Measurements from ENCODE around the gene TPD52L2.
A peak's percentile ranks its signal among the peaks of the same experiment; 100 is the strongest.

TPD52L2 gene

DNA sequence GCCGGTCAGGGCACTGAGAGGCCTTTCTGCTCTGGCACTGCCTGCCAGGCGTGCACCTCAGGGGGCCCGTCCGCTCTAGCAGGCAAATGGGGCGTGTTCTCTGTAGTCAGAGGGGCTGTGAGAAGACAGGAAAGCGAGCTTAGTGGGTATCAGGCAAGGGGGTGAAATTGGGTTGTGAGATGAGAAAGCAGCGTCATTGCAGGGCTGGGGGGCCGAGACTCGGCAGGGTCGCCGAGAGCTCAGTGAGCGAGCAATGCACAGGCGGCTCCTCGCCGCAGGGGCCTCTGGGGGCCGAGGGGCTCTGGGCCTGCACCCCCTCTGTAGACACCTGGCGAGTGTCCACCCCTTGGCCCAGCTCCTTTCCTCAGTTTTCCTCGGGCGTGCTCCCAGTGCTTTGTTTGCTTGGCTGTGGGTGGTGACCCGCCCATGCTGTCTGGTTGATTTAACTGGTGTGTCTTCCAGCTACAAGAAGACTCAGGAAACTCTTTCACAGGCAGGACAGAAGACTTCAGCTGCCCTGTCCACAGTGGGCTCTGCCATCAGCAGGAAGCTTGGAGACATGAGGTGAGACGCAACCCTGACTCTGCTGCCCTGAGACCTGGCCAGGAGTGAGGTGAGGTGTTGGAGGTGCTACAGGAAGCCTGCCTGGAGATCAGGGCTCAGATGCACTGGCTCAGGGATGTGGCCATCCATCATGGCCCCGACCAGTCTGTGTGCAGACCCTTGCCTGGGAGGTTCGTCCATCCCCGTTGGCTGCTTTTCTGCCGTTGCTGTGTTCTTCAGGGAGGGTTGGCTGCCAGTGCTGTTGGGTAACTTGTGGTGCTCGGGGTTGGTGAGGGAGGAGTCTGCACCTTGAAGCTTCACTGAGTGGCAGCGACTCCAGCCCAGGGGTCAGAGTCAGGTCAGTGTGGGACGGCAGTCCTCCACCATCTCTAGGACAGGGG, 17.5 kb downstream of the TPD52L2 start:
- no peak for DNase-seq

DNA sequence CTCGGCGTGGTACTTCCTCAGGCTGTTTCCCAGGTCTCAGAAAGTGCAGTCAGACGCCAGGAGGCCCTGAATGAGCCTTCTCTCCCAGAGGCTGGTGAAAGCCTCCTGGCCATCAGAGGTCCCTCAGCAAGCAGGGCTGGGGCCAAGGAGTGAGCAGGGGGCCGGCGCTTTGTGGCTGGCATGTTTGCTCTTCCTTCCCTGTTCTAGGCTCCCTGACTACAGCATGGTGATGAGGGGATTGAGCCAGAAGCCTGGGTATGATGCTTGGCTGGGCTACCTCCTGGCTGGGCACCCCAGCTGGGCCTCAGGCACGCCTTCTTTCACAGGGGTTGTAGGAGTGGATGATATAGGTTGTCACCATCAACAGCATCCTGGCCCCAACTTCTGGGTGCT, 18.1 kb downstream of the TPD52L2 start:
- DNase-seq, result no peak

GRCh38 chr20:63884506-63885263, 19.6 kb downstream of the TPD52L2 start:
- DNase-seq, result no peak

DNA sequence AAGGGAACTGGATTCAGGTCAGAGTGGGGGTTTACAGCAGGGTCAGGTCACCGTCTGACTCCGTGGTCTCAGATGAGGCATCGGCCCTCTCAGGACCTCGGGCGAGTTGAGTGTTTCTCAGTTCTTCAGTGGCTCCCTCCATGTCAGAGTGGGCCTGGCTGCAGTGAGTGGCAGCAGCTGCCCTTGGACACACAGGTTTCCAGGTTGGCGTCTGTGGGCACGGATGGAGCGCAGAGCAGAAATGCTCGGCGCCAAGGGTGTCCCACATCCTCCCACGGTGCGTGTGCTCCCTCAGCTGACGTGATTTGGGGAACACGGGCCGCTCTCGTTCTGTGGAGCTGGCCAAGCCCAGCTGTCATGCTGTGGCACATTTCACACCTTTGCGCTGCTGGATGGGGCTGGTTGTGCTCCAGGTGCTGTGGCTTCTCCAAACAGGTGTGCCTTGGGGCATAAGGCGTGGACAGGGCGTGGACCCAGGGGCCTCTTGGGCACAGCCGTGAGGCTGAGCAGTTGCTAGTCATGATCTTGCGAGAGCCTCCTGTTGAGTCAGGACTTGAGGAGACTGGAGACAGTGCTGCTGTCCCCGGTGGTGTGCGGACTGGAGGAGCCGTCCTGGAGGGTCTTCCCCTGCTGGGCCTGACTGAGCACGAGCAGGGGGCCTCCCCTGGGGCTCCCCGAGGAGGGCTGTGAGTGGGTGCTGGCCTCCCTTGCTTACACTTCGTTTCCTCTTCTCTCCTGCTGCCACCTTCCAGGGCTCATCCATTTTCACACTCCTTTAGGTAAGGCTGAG, 20.4 kb downstream of the TPD52L2 start:
- no peak for DNase-seq

DNA sequence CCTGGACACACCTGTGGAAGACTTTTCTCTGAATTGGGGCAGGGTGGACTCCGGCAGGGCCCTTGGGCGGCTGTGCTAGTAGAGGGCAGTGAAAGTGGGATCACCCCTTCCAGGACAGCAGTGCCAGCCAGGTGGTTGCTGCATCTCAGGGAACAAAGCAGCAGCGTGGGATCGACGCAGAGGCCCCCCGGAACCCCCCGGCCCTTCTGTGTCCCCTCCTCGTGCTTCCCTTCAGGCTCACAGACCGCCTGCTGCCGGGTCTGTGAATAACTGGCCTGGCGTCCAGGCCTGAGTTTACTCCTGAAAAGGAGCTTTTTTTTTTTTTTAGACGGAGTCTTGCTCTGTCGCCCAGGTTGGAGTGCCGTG, 21.0 kb downstream of the TPD52L2 start:
- DNase-seq, result no peak

DNA sequence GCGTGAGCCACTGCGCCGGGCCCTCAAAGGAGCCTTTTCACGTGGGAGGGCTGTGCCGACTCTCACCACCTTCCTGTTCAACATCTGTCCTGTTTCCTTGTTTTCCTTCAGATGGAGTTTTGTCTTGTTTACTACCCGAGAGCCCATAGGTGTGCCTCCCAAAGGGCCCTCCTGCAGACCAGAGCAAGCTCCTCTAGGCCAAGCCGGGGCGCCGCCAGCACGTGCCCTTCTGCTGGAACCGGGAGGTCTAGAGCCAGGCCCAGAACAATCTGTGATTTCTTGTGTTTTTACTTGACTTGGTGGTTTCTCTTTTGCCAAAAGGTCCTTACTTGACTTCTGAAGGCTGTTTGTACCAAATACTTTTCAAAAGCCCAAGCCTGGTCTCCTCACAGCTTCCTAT, 21.9 kb downstream of the TPD52L2 start:
- no peak for DNase-seq

DNA sequence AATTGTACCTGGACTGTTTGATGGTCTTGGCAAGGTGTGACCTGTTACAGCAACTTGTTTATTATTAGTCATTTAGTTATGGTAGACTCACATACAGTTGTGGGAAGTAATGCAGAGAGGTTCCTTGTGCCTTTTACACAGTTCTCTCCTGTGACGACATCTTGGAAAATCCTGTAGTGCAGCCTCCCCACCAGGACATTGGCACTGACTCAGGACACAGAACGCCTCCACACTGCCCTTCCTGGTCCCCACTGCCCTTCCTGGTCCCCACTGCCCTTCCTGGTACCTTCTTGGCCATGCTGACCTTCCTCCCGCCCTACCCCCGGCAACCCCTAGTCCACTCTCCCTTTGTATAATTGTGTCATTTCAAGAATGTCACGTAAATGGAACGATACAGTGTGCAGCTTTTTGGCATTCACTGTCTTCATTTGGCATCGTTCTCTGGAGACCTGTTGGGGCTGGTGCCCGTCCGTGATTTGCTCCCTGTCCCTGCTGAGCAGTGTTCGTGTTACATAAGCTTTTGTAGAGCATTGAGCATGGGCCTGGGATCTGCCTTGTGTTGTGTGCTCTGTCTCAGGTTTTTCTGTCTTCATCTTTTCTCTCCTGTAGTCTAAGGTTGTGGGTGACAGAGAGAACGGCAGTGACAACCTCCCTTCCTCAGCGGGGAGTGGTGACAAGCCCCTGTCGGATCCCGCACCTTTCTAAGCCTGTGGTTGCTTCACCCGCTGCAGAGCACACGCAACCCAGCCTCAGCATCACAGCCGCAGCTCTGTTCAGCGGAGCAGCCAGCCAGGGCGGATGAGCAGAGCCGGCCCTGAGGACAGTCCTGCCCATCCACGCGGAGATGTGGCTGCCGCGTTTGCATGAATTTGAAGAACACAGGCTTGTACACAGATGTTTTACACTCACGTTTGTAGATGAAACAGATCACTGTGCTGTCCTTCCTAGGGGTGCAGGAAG, 24.5 kb downstream of the TPD52L2 start:
- DNase-seq, result no peak

DNA sequence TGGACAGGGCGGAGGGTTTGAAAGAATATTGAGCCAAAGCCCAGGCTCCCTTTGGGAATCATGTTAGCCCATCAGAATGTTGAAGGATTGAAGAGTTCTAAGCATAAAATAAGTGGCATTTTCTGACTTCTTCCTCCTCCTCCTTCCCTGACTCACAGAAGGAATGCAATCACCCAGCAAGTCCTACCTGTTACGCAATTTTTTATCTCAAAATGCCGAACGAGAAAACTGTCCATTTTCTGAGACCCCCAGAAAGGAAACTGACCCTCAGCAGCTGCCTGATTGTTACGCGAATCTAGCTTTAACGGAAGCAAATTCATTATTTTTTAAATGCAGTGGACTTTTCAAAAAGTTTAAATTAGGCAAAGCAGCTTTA, 25.1 kb downstream of the TPD52L2 start:
- DNase-seq, result no peak

DNA sequence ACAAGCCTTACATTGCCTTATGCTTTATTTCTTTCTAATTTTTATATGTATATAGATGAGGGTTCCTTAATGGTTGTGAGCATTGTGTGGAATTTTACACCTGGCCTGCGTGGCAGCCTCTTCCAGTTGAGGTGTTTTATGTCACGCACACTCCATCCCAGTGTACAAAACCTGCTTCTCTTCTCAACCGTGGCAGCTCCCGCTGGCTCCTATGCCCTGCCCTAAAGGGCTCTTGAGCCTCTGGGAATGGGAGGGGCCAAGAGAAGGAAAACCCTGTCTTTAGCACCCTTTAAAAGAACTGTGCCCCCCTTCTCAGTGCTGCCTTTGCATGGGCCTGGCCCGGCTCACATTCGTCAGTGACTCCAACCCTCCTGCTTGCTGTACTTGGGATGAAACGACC, 25.5 kb downstream of the TPD52L2 start:
- no peak for DNase-seq

- no peak for DNase-seq
Measured at GRCh38 chr20:63891061-63892002, 26.3 kb downstream of the TPD52L2 start.

GRCh38 chr20:63892402-63892801, 27.3 kb downstream of the TPD52L2 start:
- no peak for DNase-seq

DNA sequence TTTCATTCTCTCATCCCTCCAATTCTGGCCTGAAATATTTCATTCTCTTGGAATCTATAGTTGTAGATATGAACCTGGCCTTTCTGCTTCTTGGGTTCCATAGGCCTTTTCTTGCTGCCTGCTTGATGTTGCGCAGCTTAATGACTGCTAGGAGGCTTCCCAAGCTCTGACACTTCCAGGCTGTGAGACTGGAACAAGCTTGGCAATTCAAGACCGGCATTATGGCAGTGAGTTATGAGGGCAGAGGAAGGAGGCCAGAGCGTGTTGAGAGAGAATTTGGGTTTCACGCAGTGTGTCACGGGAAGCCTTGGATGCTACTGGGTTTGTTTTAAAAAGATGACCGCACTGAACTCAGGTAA, 28.9 kb downstream of the TPD52L2 start:
- no peak for DNase-seq

DNA sequence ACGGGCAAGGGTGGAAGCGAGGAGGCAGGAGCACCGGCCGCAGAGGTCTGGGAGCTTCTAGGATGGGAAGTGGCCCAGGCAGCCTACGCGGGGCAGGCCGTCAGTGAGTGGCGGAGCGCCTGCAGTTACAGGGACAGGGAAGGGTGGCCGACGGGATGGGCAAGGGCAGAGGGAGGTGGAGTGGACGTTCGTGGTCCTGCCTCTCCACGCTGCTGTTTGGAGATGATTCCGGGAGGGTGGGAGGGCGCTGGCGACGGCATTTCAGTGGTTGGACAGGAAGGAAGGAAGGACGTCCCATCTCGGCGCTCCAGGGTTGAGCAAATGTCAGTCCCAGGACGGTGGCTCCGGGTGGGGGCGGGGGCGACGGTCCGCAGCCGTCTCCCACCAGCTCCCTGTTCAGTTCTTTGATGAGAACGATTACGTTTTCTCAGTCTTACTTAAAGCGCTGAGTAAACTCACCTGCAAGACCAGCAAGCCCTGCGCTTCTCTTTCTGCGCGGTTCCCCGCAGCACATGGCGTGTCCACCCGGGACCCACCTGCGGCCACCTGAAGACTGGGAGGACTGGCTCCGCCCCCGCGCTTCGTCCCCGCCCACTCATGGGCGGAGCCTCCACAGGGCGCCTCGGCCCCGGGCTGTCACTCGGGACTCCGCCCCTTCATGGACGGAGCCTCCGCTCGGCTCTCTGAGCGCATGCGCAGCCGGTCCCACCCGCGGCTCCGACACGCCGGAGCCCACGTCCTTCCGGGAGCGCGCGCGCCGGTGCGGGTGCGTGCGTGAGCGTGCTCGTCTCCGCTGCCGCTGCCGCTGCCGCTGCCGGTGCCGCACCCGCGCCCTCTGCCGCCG, 29.5 kb downstream of the TPD52L2 start, which contains the start of gene DNAJC5:
TSS of gene DNAJC5 (plus strand) at position 769 of the 844 bp plus-strand sequence. CDS start 33,220 bp downstream, outside the sequence.
- peak; percentile 92 for DNase-seq

- no peak for DNase-seq
Measured at GRCh38 chr20:63895202-63895951, 30.3 kb downstream of the TPD52L2 start.

- peak; percentile 37 for DNase-seq
Measured at GRCh38 chr20:63895952-63896263, 30.8 kb downstream of the TPD52L2 start.

- peak; percentile 86 for DNase-seq
Measured at GRCh38 chr20:63896264-63897105, 31.4 kb downstream of the TPD52L2 start.

GRCh38 chr20:63897978-63898561, 33.0 kb downstream of the TPD52L2 start:
- DNase-seq, result no peak
